K562 (cell line): ENCODE data around the gene FAM111B. TPM values are rescaled to one million over a fixed set of nuclear protein-coding genes. Genes with fewer than 3 reads are reported as not detected.

Experiments used
- CBX3 ChIP-seq, 2 experiments: IDR thresholded peaks; 1 replicate in 1 of 2; 2 replicates in 1 of 2; pipeline ENCODE4 v1.6.1; 2012; ENCODE audit warnings: inconsistent platforms in 2 of 2, low read length in 2 of 2, borderline replicate concordance in 1 of 2, control low read depth in 1 of 2
- ELF2 ChIP-seq: fragments of 250-450 bp; sonication (Bioruptor Pico); IDR thresholded peaks from 2 replicates; pipeline ENCODE4 v1.5.0; 2021; ENCODE audit warnings: mild to moderate bottlenecking
- ETS2 ChIP-seq: IDR thresholded peaks from 2 replicates; pipeline ENCODE4 v1.6.1; 2016; ENCODE audit warnings: borderline replicate concordance, missing genetic modification characterization, mild to moderate bottlenecking, moderate library complexity, missing compliant biosample characterization; ENCODE audit not compliant: poor library complexity, severe bottlenecking
- HEY1 ChIP-seq: fragments of 250-450 bp; sonication (Bioruptor Pico); IDR thresholded peaks from 2 replicates; pipeline ENCODE4 v1.5.0; 2020; ENCODE audit warnings: mild to moderate bottlenecking, moderate library complexity, borderline replicate concordance
- MEF2A ChIP-seq: IDR thresholded peaks from 2 replicates; pipeline ENCODE4 v1.6.1; 2011; ENCODE audit warnings: low read depth, mild to moderate bottlenecking, low read length, moderate library complexity; ENCODE audit not compliant: control insufficient read depth
- NR3C1 ChIP-seq: sonication (generic); formaldehyde crosslinking; IDR thresholded peaks from 2 replicates; pipeline ENCODE4 v1.8.1; 2022; ENCODE audit warnings: missing genetic modification reagents
- PHB2 ChIP-seq: fragments of 450-650 bp; IDR thresholded peaks from 2 replicates; pipeline ENCODE4 v1.6.1; 2017; ENCODE audit warnings: low read depth
- POLR2B ChIP-seq: fragments of 450-650 bp; IDR thresholded peaks from 2 replicates; pipeline ENCODE4 v1.6.1; 2018; ENCODE audit warnings: low read depth; ENCODE audit not compliant: partially characterized antibody
- ZFP1 ChIP-seq: fragments of 450-650 bp; formaldehyde crosslinking; IDR thresholded peaks from 2 replicates; pipeline ENCODE4 v1.4.0; 2020; ENCODE audit warnings: mild to moderate bottlenecking, mixed read lengths
- polyA plus RNA-seq, 8 experiments: library from polyadenylated mRNA; depleted of rRNA in 4 of 8; stranded (reverse) in 5 of 8; unstranded in 3 of 8; fragments of >200 nt; fragmentation: Nextera tagmentation in 2 of 8; fragmentation: Illumina TruSeq in 1 of 8; extraction: Ambion mirVana in 2 of 8; extraction: Trizol in 1 of 8; gene quantifications; 2 replicates each; pipeline versions ENCODE4 v1.2.1 to v1.2.3, GENCODE V29; 2011 to 2014; ENCODE audit warnings: inconsistent platforms in 1 of 8, missing spikeins in 1 of 8
- total RNA-seq, 7 experiments: library from RNA; depleted of rRNA in 6 of 7; stranded (reverse); fragments of >200 nt in 6 of 7; fragmentation: Illumina TruSeq in 2 of 7; extraction: Trizol in 2 of 7; gene quantifications; 2 replicates each; pipeline versions ENCODE4 v1.2.1 to v1.2.3, GENCODE V29; 2011 to 2021; ENCODE audit warnings: low replicate concordance in 1 of 7
- TF ChIP-seq, protein P1 (sequence below): sonication (generic); formaldehyde crosslinking; IDR thresholded peaks from 2 replicates; pipeline ENCODE4 v1.8.0; 2023; ENCODE audit warnings: missing genetic modification reagents, mild to moderate bottlenecking, borderline replicate concordance
- TF ChIP-seq, protein P2 (sequence below): fragments of 250-450 bp; sonication (Bioruptor Pico); IDR thresholded peaks from 2 replicates; pipeline ENCODE4 v1.8.0; 2021; ENCODE audit warnings: mild to moderate bottlenecking, moderate library complexity
- TF ChIP-seq, protein P3 (sequence below): fragments of 450-650 bp; formaldehyde crosslinking; IDR thresholded peaks from 2 replicates; pipeline ENCODE4 v1.4.0; 2020; ENCODE audit warnings: mild to moderate bottlenecking, moderate library complexity
- TF ChIP-seq, protein P4 (sequence below), 3 experiments: fragments of 200-800 bp in 1 of 3; fragments of 250-450 bp in 1 of 3; fragments of 450-650 bp in 1 of 3; sonication (Bioruptor Pico) in 1 of 3; sonication (Bioruptor generic) in 1 of 3; formaldehyde crosslinking in 1 of 3; IDR thresholded peaks; 2 replicates each; pipeline versions ENCODE4 v1.6.1 to v1.8.0; 2016 to 2022; ENCODE audit warnings: mild to moderate bottlenecking in 2 of 3, missing genetic modification characterization in 2 of 3, missing compliant biosample characterization in 1 of 3, moderate library complexity in 1 of 3

Gene FAM111B
- total and polyA plus RNA-seq, 9 of the 15 experiments (the other 6 are each of a cell fraction or from before 2014, with no cell fraction given): 0.01 to 0.33 (median 0.06) TPM; not detected in 5

DNA sequence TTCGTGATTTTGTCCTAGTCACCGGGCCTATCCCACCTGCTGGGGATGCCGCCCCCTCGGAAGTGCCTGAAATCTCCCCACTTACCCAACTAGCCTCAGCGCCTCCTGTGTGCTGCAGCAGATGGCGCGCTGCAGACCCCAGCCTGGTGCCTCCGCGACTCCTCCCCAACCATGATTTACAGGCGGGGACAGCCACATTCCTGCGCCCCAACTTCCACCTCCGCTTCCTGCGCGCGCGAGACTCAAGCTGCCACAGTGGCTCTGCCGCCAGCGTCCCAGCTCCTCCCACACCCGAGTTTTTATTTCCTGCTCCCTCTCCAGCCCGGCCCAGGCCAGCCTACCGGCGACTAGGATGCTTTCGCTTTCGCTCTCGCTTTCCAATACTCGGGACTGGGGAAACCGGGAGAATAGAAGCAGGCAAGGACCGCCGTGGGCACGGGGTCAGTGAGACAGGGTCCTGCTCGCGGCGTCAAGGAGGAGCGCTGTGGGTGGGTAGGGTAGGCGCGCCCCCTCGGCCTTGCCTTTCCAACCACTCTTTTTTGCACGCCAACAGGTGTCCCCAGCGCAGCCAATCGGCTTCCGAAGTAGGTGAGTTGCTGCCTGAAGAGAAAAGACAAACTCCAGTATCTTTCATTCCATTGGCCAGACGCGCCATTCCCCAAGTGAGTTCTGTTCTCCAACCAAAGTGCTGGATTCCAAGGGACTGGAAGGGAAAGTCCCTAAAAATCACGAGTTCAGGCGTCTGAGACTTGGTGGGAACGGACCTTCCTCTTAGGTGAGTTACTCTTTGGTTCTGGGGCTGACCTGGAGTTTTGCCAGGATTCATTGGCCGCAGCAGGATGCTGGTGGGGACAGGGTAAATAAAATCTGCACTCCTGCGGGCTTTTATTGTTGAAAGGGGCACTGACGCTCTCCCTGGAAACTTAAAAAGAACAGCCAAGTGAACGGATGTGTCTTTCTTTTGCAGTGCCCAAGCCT is 35.8 kb downstream of the FAM111B start, which contains the start of gene FAM111A (continued):
- TF ChIP-seq, protein P1, sequence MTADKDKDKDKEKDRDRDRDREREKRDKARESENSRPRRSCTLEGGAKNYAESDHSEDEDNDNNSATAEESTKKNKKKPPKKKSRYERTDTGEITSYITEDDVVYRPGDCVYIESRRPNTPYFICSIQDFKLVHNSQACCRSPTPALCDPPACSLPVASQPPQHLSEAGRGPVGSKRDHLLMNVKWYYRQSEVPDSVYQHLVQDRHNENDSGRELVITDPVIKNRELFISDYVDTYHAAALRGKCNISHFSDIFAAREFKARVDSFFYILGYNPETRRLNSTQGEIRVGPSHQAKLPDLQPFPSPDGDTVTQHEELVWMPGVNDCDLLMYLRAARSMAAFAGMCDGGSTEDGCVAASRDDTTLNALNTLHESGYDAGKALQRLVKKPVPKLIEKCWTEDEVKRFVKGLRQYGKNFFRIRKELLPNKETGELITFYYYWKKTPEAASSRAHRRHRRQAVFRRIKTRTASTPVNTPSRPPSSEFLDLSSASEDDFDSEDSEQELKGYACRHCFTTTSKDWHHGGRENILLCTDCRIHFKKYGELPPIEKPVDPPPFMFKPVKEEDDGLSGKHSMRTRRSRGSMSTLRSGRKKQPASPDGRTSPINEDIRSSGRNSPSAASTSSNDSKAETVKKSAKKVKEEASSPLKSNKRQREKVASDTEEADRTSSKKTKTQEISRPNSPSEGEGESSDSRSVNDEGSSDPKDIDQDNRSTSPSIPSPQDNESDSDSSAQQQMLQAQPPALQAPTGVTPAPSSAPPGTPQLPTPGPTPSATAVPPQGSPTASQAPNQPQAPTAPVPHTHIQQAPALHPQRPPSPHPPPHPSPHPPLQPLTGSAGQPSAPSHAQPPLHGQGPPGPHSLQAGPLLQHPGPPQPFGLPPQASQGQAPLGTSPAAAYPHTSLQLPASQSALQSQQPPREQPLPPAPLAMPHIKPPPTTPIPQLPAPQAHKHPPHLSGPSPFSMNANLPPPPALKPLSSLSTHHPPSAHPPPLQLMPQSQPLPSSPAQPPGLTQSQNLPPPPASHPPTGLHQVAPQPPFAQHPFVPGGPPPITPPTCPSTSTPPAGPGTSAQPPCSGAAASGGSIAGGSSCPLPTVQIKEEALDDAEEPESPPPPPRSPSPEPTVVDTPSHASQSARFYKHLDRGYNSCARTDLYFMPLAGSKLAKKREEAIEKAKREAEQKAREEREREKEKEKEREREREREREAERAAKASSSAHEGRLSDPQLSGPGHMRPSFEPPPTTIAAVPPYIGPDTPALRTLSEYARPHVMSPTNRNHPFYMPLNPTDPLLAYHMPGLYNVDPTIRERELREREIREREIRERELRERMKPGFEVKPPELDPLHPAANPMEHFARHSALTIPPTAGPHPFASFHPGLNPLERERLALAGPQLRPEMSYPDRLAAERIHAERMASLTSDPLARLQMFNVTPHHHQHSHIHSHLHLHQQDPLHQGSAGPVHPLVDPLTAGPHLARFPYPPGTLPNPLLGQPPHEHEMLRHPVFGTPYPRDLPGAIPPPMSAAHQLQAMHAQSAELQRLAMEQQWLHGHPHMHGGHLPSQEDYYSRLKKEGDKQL (CRISPR knock-in tag): no peak
- TF ChIP-seq CBX3 (IDR thresholded peaks at IDR 0.05; ENCODE audit: borderline replicate concordance in 1 of 2, low read length in 2 of 2) (no peak), MEF2A (no peak), HEY1 (no peak), POLR2B (peak; percentile 28), NR3C1 (CRISPR knock-in tag) (no peak), ZFP1 (CRISPR knock-in tag) (no peak), ETS2 (tag) (no peak), PHB2 (no peak), ELF2 (CRISPR knock-in tag) (no peak)
- TF ChIP-seq, protein P2, sequence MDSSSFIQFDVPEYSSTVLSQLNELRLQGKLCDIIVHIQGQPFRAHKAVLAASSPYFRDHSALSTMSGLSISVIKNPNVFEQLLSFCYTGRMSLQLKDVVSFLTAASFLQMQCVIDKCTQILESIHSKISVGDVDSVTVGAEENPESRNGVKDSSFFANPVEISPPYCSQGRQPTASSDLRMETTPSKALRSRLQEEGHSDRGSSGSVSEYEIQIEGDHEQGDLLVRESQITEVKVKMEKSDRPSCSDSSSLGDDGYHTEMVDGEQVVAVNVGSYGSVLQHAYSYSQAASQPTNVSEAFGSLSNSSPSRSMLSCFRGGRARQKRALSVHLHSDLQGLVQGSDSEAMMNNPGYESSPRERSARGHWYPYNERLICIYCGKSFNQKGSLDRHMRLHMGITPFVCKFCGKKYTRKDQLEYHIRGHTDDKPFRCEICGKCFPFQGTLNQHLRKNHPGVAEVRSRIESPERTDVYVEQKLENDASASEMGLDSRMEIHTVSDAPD (CRISPR knock-in tag): no peak
- TF ChIP-seq, protein P3, sequence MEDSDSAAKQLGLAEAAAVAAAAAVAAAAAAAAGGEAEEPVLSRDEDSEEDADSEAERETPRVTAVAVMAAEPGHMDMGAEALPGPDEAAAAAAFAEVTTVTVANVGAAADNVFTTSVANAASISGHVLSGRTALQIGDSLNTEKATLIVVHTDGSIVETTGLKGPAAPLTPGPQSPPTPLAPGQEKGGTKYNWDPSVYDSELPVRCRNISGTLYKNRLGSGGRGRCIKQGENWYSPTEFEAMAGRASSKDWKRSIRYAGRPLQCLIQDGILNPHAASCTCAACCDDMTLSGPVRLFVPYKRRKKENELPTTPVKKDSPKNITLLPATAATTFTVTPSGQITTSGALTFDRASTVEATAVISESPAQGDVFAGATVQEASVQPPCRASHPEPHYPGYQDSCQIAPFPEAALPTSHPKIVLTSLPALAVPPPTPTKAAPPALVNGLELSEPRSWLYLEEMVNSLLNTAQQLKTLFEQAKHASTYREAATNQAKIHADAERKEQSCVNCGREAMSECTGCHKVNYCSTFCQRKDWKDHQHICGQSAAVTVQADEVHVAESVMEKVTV (CRISPR knock-in tag): no peak
- TF ChIP-seq, protein P4, sequence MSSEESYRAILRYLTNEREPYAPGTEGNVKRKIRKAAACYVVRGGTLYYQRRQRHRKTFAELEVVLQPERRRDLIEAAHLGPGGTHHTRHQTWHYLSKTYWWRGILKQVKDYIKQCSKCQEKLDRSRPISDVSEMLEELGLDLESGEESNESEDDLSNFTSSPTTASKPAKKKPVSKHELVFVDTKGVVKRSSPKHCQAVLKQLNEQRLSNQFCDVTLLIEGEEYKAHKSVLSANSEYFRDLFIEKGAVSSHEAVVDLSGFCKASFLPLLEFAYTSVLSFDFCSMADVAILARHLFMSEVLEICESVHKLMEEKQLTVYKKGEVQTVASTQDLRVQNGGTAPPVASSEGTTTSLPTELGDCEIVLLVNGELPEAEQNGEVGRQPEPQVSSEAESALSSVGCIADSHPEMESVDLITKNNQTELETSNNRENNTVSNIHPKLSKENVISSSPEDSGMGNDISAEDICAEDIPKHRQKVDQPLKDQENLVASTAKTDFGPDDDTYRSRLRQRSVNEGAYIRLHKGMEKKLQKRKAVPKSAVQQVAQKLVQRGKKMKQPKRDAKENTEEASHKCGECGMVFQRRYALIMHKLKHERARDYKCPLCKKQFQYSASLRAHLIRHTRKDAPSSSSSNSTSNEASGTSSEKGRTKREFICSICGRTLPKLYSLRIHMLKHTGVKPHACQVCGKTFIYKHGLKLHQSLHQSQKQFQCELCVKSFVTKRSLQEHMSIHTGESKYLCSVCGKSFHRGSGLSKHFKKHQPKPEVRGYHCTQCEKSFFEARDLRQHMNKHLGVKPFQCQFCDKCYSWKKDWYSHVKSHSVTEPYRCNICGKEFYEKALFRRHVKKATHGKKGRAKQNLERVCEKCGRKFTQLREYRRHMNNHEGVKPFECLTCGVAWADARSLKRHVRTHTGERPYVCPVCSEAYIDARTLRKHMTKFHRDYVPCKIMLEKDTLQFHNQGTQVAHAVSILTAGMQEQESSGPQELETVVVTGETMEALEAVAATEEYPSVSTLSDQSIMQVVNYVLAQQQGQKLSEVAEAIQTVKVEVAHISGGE (CRISPR knock-in tag; IDR thresholded peaks at IDR 0.05): peak in 1 of 3 experiments; percentile 75; a peak in 2 of 6 replicates
